ENCODE measurements around the gene FHIT. TPM values are rescaled to one million over a fixed set of nuclear protein-coding genes. Genes with fewer than 3 reads are reported as not detected.

Gene FHIT
- polyA plus RNA-seq, 1 experiment: 0.11 TPM

- TF ChIP-seq, protein P1, sequence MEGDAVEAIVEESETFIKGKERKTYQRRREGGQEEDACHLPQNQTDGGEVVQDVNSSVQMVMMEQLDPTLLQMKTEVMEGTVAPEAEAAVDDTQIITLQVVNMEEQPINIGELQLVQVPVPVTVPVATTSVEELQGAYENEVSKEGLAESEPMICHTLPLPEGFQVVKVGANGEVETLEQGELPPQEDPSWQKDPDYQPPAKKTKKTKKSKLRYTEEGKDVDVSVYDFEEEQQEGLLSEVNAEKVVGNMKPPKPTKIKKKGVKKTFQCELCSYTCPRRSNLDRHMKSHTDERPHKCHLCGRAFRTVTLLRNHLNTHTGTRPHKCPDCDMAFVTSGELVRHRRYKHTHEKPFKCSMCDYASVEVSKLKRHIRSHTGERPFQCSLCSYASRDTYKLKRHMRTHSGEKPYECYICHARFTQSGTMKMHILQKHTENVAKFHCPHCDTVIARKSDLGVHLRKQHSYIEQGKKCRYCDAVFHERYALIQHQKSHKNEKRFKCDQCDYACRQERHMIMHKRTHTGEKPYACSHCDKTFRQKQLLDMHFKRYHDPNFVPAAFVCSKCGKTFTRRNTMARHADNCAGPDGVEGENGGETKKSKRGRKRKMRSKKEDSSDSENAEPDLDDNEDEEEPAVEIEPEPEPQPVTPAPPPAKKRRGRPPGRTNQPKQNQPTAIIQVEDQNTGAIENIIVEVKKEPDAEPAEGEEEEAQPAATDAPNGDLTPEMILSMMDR (IDR thresholded peaks at IDR 0.05; ENCODE audit: insufficient read depth, low read depth, low read length): no peak
- Histone ChIP-seq H3K4me3 (ENCODE audit: low read depth, low read length) (no peak overlapping the region), H3K27me3 (ENCODE audit: control insufficient read depth, insufficient read depth, low read length) (no peaks in the 10 kb centered on the region), H3K36me3 (ENCODE audit: control insufficient read depth, insufficient read depth, low read length) (no peaks in the 10 kb centered on the region)
- CTCF ChIA-PET: no interaction called here
- POLR2A ChIA-PET: no interaction called here
- no peak for DNase-seq (ENCODE audit: low read depth)
Observed at GRCh38 chr3:61202086-61202485, 49.2 kb downstream of the FHIT start.

GRCh38 chr3:61201071-61201470 lies 50.2 kb downstream of the FHIT start:
- Histone ChIP-seq H3K4me3 (ENCODE audit: low read depth, low read length) (no peak overlapping the region), H3K27me3 (ENCODE audit: control insufficient read depth, insufficient read depth, low read length) (no peaks in the 10 kb centered on the region), H3K36me3 (ENCODE audit: control insufficient read depth, insufficient read depth, low read length) (no peaks in the 10 kb centered on the region)
- POLR2A ChIA-PET: no interaction called here
- no peak for DNase-seq (ENCODE audit: low read depth)
- CTCF ChIA-PET: no interaction called here
- TF ChIP-seq, protein P1 (IDR thresholded peaks at IDR 0.05; ENCODE audit: insufficient read depth, low read depth, low read length): no peak

DNA sequence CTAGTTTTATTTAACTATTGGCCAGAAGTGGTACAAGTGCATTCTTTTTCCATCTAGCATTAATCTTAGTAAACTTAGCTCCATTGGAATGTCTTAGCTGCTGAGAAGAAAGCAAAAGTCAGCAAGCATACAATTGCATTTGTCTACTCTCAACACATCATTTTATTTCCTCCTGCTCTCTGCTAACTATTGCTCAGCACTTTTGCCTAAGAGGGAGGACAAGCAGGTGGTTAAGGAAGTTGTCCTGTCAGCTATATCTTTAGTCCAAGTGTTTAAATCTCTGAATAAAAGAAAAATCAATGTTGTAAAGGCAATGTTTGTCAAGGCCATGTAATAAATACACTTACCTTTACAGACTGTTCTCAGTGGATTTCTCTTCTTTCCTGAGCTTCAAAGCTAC lies 51.0 kb downstream of the FHIT start:
- ChIA-PET POLR2A (no interaction called here), CTCF (no interaction called here)
- Histone ChIP-seq H3K4me3 (ENCODE audit: low read depth, low read length) (no peak overlapping the region), H3K36me3 (ENCODE audit: control insufficient read depth, insufficient read depth, low read length) (no peaks in the 10 kb centered on the region), H3K27me3 (ENCODE audit: control insufficient read depth, insufficient read depth, low read length) (no peaks in the 10 kb centered on the region)
- no peak for DNase-seq (ENCODE audit: low read depth)
- TF ChIP-seq, protein P1 (IDR thresholded peaks at IDR 0.05; ENCODE audit: insufficient read depth, low read depth, low read length): no peak

GRCh38 chr3:61199843-61200242 lies 51.4 kb downstream of the FHIT start:
- no peak for DNase-seq (ENCODE audit: low read depth)
- ChIA-PET POLR2A (no interaction called here), CTCF (interaction anchor here (0.6 kb wide), 1 partner anchor 640 kb away, joined by 3 read pairs; no protein-coding TSS in a partner anchor)
- H3K27me3 ChIP-seq (ENCODE audit: control insufficient read depth, insufficient read depth, low read length): no peaks in the 10 kb centered on the region
- H3K4me3 ChIP-seq (ENCODE audit: low read depth, low read length): no peak overlapping the region
- TF ChIP-seq, protein P1 (IDR thresholded peaks at IDR 0.05; ENCODE audit: insufficient read depth, low read depth, low read length): no peak
- no peaks in the 10 kb centered on the region for H3K36me3 ChIP-seq (ENCODE audit: control insufficient read depth, insufficient read depth, low read length)

DNA sequence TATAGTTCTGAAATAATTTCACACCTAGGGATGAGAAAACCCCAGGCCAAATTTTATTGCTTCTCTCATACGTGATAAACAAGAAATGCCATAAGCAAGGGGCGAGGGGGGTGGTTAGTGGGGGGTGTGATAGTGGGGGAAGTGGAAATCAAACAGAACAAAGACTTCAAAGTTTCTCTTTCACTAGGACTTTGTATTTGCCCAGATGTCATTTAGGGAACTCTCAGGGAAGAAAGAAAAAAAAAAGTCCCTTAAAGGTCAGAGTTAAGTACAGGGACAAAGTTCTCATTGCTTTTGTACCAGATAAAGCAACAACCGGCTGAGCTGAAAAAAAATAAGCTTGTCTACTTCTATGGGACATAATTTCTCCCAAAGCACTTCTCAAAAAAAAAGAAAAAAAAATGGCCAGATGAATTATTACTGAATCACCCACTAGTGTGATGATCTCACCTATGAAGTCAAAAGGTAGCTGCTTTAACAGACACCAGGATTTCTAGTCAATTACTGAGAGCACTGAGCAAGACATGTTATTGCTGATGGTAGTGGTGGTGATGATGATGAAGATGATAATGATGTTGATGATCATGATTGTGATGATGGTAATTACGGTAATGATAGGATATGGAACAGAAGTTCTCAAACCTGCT lies 56.2 kb downstream of the FHIT start:
- Histone ChIP-seq H3K4me3 (ENCODE audit: low read depth, low read length) (no peak overlapping the region), H3K27me3 (ENCODE audit: control insufficient read depth, insufficient read depth, low read length) (no peaks in the 10 kb centered on the region), H3K36me3 (ENCODE audit: control insufficient read depth, insufficient read depth, low read length) (no peaks in the 10 kb centered on the region)
- ChIA-PET POLR2A (no interaction called here), CTCF (interaction anchor here (0.6 kb wide), 1 partner anchor 8 kb away, joined by 3 read pairs; no protein-coding TSS in a partner anchor)
- TF ChIP-seq, protein P1 (IDR thresholded peaks at IDR 0.05; ENCODE audit: insufficient read depth, low read depth, low read length): no peak
- DNase-seq (ENCODE audit: low read depth): no peak

Measured in BJ (cell line).